ENCODE data around the gene ZNHIT2. TPM values are rescaled to one million over a fixed set of nuclear protein-coding genes. Genes with fewer than 3 reads are reported as not detected.

Gene ZNHIT2
- total RNA-seq, 1 donor from 2014 or later: 8.1 TPM

- Histone ChIP-seq H3K4me3 (ENCODE audit: insufficient read depth, low read depth, low read length) (no peak overlapping the region), H3K9me3 (ENCODE audit: insufficient read depth, low read depth, low read length) (no peaks in the 10 kb centered on the region), H3K9ac (ENCODE audit: low read length) (no peak overlapping the region), H2AFZ (ENCODE audit: low read depth, low read length) (no peak overlapping the region), H3K36me3 (ENCODE audit: insufficient read depth, low read length) (peaks cover 40% of the 10 kb centered on the region), H3K27me3 (ENCODE audit: insufficient read depth, low read length) (no peaks in the 10 kb centered on the region), H3K79me2 (ENCODE audit: insufficient read depth, low read length) (peaks cover 45% of the 10 kb centered on the region), H3K4me2 (ENCODE audit: low read length) (no peak overlapping the region), H4K20me1 (ENCODE audit: insufficient read depth, low read length) (peaks cover 72% of the 10 kb centered on the region), H3K27ac (ENCODE audit: low read depth, low read length) (no peak overlapping the region), H3K4me1 (ENCODE audit: insufficient read depth, low read length) (peaks cover 6% of the 10 kb centered on the region)
- no peak for DNase-seq (ENCODE audit: low read depth)
- no peak for FAIRE-seq
- Mint-ChIP-seq H3K27me3 (ENCODE audit: low read depth, unreplicated experiment) (no peaks in the 10 kb centered on the region), H3K36me3 (ENCODE audit: low read depth, unreplicated experiment) (peaks cover 19% of the 10 kb centered on the region), H3K4me3 (ENCODE audit: unreplicated experiment) (no peak overlapping the region), H3K4me1 (ENCODE audit: low read depth, unreplicated experiment) (peaks cover 5% of the 10 kb centered on the region), H3K27ac (ENCODE audit: unreplicated experiment) (no peak overlapping the region), H3K9me3 (ENCODE audit: unreplicated experiment) (no peaks in the 10 kb centered on the region)
- TF ChIP-seq EZH2 (IDR thresholded peaks at IDR 0.05; ENCODE audit: insufficient read depth, low read length) (no peak), CTCF (IDR thresholded peaks at IDR 0.05; ENCODE audit: insufficient read depth, low read depth, low read length) (no peak)
Observed at GRCh38 chr11:65128182-65129145, 11.0 kb upstream of the ZNHIT2 start.

- FAIRE-seq: no peak
- Histone ChIP-seq H3K36me3 (ENCODE audit: insufficient read depth, low read length) (peaks cover 40% of the 10 kb centered on the region), H3K9ac (ENCODE audit: low read length) (no peak overlapping the region), H3K9me3 (ENCODE audit: insufficient read depth, low read depth, low read length) (no peaks in the 10 kb centered on the region), H2AFZ (ENCODE audit: low read depth, low read length) (no peak overlapping the region), H3K4me2 (ENCODE audit: low read length) (no peak overlapping the region), H3K79me2 (ENCODE audit: insufficient read depth, low read length) (peaks cover 43% of the 10 kb centered on the region), H3K4me1 (ENCODE audit: insufficient read depth, low read length) (peaks cover 4% of the 10 kb centered on the region), H4K20me1 (ENCODE audit: insufficient read depth, low read length) (peaks cover 64% of the 10 kb centered on the region), H3K27me3 (ENCODE audit: insufficient read depth, low read length) (no peaks in the 10 kb centered on the region), H3K27ac (ENCODE audit: low read depth, low read length) (no peak overlapping the region), H3K4me3 (ENCODE audit: insufficient read depth, low read depth, low read length) (no peak overlapping the region)
- no peak overlapping the region for H3K4me3 Mint-ChIP-seq (ENCODE audit: unreplicated experiment)
- H3K4me1 Mint-ChIP-seq (ENCODE audit: low read depth, unreplicated experiment): peaks cover 4% of the 10 kb centered on the region
- H3K9me3 Mint-ChIP-seq (ENCODE audit: unreplicated experiment): no peaks in the 10 kb centered on the region
- H3K27me3 Mint-ChIP-seq (ENCODE audit: low read depth, unreplicated experiment): no peaks in the 10 kb centered on the region
- peak overlapping the region; percentile 47 for H3K27ac Mint-ChIP-seq (ENCODE audit: unreplicated experiment)
- no peak for TF ChIP-seq CTCF (IDR thresholded peaks at IDR 0.05; ENCODE audit: insufficient read depth, low read depth, low read length)
- DNase-seq (ENCODE audit: low read depth): no peak
- peaks cover 19% of the 10 kb centered on the region for H3K36me3 Mint-ChIP-seq (ENCODE audit: low read depth, unreplicated experiment)
Observed at GRCh38 chr11:65127473-65128181, 10.1 kb upstream of the ZNHIT2 start.

Measured in astrocyte (in vitro differentiated cells and primary cell).